H1 (cell line): ENCODE results near the gene TGM5. TPM values are rescaled to one million over a fixed set of nuclear protein-coding genes. Genes with fewer than 3 reads are reported as not detected.

ENCODE experiments used
- BACH1 ChIP-seq: IDR thresholded peaks from 2 replicates; pipeline ENCODE4 v1.6.1; 2012; ENCODE audit warnings: low read length, improper control_type of control experiment
- EGR1 ChIP-seq: IDR thresholded peaks from 2 replicates; pipeline ENCODE4 v1.6.1; 2011; ENCODE audit warnings: low read depth, low read length, borderline replicate concordance
- GTF2F1 ChIP-seq: IDR thresholded peaks from 2 replicates; pipeline ENCODE4 v1.6.1; 2012; ENCODE audit warnings: low read depth, low read length, improper control_type of control experiment, borderline replicate concordance
- PHF8 ChIP-seq: fragments of 200-600 bp; sonication (generic); conservative IDR thresholded peaks from 2 replicates; pipeline ENCODE4 v1.7.1; 2012; ENCODE audit warnings: low read depth, mild to moderate bottlenecking, inconsistent platforms, low read length, moderate library complexity
- POU5F1 ChIP-seq: IDR thresholded peaks from 2 replicates; pipeline ENCODE4 v1.6.1; 2011; ENCODE audit warnings: low read depth, mild to moderate bottlenecking, low read length, moderate library complexity
- SP1 ChIP-seq: IDR thresholded peaks from 2 replicates; pipeline ENCODE4 v1.6.1; 2011; ENCODE audit warnings: low read depth, low read length
- TBP ChIP-seq: IDR thresholded peaks from 2 replicates; pipeline ENCODE4 v1.6.1; 2011; ENCODE audit warnings: low read depth, low read length, improper control_type of control experiment
- ZNF274 ChIP-seq: IDR thresholded peaks from 2 replicates; pipeline ENCODE4 v1.7.0; 2012; ENCODE audit warnings: low read length, borderline replicate concordance; ENCODE audit errors: extremely low read depth
- polyA plus RNA-seq, 7 experiments: library from polyadenylated mRNA; depleted of rRNA in 3 of 7; stranded (reverse) in 5 of 7; unstranded in 2 of 7; fragments of >200 nt in 5 of 7; fragments of 200-250 nt in 2 of 7; gene quantifications; 1 replicate in 5 of 7; 2 replicates in 1 of 7; 4 replicates in 1 of 7; pipeline versions ENCODE4 v1.2.1 to v1.2.3, GENCODE V29; 2011 to 2013; ENCODE audit warnings: missing spikeins in 2 of 7, mixed read lengths in 2 of 7
- total RNA-seq: library from RNA; stranded (reverse); fragmentation: NEBNext Ultra II Directional; extraction: Animal tissue kit (Norgen Biotek cat#: 25700); gene quantifications from 2 replicates; pipeline ENCODE4 v1.2.1, GENCODE V29; 2021
- TF ChIP-seq, protein P1 (sequence below): fragments of 300-600 bp; sonication (generic); IDR thresholded peaks from 2 replicates; pipeline ENCODE4 v1.7.1; 2012; ENCODE audit warnings: low read length, moderate library complexity, mild to moderate bottlenecking, inconsistent platforms; ENCODE audit not compliant: insufficient replicate concordance
- TF ChIP-seq, protein P2 (sequence below): IDR thresholded peaks from 2 replicates; pipeline ENCODE4 v1.6.1; 2011; ENCODE audit warnings: low read depth, mild to moderate bottlenecking, low read length; ENCODE audit not compliant: insufficient read depth
- TF ChIP-seq, protein P3 (sequence below): IDR thresholded peaks from 2 replicates; pipeline ENCODE4 v1.6.1; 2011; ENCODE audit warnings: low read length, improper control_type of control experiment

Gene TGM5
- total and polyA plus RNA-seq, 2 of the 8 experiments (the other 6 are each of a cell fraction or from before 2014, with no cell fraction given): not detected

DNA sequence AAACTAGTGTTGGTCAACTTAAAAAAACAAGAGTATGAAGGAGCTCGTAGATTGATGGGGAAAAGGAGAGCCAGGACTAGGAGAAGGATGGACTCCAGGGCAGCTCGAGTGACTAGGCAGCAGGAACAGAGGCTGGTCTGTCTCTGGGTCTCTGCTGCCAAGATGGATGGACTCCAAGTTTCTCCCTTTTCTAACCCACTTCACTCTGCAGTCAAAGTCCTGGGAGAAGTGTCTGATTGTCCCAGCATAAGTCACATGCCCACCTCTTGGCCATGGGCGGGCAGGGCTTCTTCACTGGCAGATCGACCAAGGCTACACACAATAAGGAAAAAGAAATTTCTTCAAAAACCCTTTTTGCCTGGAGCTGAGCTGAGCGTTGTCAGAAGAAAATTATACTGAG, 36.8 kb downstream of the TGM5 start (continued):
- TF ChIP-seq, protein P1, sequence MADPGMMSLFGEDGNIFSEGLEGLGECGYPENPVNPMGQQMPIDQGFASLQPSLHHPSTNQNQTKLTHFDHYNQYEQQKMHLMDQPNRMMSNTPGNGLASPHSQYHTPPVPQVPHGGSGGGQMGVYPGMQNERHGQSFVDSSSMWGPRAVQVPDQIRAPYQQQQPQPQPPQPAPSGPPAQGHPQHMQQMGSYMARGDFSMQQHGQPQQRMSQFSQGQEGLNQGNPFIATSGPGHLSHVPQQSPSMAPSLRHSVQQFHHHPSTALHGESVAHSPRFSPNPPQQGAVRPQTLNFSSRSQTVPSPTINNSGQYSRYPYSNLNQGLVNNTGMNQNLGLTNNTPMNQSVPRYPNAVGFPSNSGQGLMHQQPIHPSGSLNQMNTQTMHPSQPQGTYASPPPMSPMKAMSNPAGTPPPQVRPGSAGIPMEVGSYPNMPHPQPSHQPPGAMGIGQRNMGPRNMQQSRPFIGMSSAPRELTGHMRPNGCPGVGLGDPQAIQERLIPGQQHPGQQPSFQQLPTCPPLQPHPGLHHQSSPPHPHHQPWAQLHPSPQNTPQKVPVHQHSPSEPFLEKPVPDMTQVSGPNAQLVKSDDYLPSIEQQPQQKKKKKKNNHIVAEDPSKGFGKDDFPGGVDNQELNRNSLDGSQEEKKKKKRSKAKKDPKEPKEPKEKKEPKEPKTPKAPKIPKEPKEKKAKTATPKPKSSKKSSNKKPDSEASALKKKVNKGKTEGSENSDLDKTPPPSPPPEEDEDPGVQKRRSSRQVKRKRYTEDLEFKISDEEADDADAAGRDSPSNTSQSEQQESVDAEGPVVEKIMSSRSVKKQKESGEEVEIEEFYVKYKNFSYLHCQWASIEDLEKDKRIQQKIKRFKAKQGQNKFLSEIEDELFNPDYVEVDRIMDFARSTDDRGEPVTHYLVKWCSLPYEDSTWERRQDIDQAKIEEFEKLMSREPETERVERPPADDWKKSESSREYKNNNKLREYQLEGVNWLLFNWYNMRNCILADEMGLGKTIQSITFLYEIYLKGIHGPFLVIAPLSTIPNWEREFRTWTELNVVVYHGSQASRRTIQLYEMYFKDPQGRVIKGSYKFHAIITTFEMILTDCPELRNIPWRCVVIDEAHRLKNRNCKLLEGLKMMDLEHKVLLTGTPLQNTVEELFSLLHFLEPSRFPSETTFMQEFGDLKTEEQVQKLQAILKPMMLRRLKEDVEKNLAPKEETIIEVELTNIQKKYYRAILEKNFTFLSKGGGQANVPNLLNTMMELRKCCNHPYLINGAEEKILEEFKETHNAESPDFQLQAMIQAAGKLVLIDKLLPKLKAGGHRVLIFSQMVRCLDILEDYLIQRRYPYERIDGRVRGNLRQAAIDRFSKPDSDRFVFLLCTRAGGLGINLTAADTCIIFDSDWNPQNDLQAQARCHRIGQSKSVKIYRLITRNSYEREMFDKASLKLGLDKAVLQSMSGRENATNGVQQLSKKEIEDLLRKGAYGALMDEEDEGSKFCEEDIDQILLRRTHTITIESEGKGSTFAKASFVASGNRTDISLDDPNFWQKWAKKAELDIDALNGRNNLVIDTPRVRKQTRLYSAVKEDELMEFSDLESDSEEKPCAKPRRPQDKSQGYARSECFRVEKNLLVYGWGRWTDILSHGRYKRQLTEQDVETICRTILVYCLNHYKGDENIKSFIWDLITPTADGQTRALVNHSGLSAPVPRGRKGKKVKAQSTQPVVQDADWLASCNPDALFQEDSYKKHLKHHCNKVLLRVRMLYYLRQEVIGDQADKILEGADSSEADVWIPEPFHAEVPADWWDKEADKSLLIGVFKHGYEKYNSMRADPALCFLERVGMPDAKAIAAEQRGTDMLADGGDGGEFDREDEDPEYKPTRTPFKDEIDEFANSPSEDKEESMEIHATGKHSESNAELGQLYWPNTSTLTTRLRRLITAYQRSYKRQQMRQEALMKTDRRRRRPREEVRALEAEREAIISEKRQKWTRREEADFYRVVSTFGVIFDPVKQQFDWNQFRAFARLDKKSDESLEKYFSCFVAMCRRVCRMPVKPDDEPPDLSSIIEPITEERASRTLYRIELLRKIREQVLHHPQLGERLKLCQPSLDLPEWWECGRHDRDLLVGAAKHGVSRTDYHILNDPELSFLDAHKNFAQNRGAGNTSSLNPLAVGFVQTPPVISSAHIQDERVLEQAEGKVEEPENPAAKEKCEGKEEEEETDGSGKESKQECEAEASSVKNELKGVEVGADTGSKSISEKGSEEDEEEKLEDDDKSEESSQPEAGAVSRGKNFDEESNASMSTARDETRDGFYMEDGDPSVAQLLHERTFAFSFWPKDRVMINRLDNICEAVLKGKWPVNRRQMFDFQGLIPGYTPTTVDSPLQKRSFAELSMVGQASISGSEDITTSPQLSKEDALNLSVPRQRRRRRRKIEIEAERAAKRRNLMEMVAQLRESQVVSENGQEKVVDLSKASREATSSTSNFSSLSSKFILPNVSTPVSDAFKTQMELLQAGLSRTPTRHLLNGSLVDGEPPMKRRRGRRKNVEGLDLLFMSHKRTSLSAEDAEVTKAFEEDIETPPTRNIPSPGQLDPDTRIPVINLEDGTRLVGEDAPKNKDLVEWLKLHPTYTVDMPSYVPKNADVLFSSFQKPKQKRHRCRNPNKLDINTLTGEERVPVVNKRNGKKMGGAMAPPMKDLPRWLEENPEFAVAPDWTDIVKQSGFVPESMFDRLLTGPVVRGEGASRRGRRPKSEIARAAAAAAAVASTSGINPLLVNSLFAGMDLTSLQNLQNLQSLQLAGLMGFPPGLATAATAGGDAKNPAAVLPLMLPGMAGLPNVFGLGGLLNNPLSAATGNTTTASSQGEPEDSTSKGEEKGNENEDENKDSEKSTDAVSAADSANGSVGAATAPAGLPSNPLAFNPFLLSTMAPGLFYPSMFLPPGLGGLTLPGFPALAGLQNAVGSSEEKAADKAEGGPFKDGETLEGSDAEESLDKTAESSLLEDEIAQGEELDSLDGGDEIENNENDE: no peak
- TF ChIP-seq POU5F1: no peak
- no peak for TF ChIP-seq PHF8
- no peak for TF ChIP-seq TBP
- no peak for TF ChIP-seq EGR1
- no peak for TF ChIP-seq SP1
- TF ChIP-seq, protein P2, sequence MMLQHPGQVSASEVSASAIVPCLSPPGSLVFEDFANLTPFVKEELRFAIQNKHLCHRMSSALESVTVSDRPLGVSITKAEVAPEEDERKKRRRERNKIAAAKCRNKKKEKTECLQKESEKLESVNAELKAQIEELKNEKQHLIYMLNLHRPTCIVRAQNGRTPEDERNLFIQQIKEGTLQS: no peak
- no peak for TF ChIP-seq ZNF274
- TF ChIP-seq BACH1: no peak
- TF ChIP-seq GTF2F1: no peak
- TF ChIP-seq, protein P3, sequence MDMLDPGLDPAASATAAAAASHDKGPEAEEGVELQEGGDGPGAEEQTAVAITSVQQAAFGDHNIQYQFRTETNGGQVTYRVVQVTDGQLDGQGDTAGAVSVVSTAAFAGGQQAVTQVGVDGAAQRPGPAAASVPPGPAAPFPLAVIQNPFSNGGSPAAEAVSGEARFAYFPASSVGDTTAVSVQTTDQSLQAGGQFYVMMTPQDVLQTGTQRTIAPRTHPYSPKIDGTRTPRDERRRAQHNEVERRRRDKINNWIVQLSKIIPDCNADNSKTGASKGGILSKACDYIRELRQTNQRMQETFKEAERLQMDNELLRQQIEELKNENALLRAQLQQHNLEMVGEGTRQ: no peak
